ENCODE measurements around the gene C2orf74. TPM values are rescaled to one million over a fixed set of nuclear protein-coding genes. Genes with fewer than 3 reads are reported as not detected.
"Not testable (repeated sequence)": the region's sequence is repeated elsewhere in the genome, so short reads cannot be mapped to it uniquely, and the experiment has no call there.

The C2orf74 gene
- total RNA-seq, 4 donors from 2014 or later, result 18.7 to 43.2 (median 33.2) TPM

- intact Hi-C loops (cut with DNase I), result no loop called here
- Histone ChIP-seq H3K36me3 (no peaks in the 10 kb centered on the region), H3K9me3 (no peaks in the 10 kb centered on the region), H3K4me3 (no peak overlapping the region), H3K27me3 (no peaks in the 10 kb centered on the region), H3K4me1 (peaks cover 6 to 16% (median 11%) of the 10 kb centered on the region in 4 donors), H3K27ac (replicated peaks in 1 of 4) (no peak overlapping the region)
- 100% methylated on average over 1 of the region's 1 CpG for WGBS
- DNase-seq (ENCODE audit: extremely low spot score), result no peak
- TF ChIP-seq EP300 (IDR thresholded peaks at IDR 0.05) (no peak), POLR2A (IDR thresholded peaks at IDR 0.05; ENCODE audit: low read depth) (no peak), POLR2AphosphoS5 (IDR thresholded peaks at IDR 0.05) (no peak)
- TF ChIP-seq, protein P1, sequence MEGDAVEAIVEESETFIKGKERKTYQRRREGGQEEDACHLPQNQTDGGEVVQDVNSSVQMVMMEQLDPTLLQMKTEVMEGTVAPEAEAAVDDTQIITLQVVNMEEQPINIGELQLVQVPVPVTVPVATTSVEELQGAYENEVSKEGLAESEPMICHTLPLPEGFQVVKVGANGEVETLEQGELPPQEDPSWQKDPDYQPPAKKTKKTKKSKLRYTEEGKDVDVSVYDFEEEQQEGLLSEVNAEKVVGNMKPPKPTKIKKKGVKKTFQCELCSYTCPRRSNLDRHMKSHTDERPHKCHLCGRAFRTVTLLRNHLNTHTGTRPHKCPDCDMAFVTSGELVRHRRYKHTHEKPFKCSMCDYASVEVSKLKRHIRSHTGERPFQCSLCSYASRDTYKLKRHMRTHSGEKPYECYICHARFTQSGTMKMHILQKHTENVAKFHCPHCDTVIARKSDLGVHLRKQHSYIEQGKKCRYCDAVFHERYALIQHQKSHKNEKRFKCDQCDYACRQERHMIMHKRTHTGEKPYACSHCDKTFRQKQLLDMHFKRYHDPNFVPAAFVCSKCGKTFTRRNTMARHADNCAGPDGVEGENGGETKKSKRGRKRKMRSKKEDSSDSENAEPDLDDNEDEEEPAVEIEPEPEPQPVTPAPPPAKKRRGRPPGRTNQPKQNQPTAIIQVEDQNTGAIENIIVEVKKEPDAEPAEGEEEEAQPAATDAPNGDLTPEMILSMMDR (IDR thresholded peaks at IDR 0.05), result no peak
Observed at GRCh38 chr2:61141151-61141550, 20.8 kb upstream of the C2orf74 start.

- 3% methylated on average over 29 of the region's 31 CpGs for WGBS
Observed at GRCh38 chr2:61144697-61145268, 17.2 kb upstream of the C2orf74 start.

DNA sequence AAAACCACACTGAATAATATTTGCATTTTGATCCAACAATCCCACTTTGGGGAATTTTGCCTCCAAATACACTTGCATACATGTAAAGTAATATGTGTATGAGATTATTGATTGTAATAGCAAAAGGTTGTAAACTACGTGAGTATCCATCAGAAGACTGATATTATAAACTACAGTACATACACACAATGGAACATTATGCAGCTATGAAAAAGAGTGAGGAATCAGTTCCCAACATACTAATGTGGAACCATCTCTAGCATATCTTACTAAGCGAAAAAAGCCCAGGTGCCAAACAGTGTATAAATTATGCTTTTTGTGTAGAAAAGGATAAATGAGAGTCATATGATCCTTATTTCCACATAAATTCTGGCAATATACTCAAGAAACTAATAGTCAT is 16.0 kb upstream of the C2orf74 start:
- H3K36me3 ChIP-seq, result peaks cover 0 to 28% (median 18%) of the 10 kb centered on the region in 4 donors
- H3K27me3 ChIP-seq, result no peaks in the 10 kb centered on the region
- H3K4me3 ChIP-seq, result peak overlapping the region in 2 of 4 donors; percentile 49 to 59
- H3K9me3 ChIP-seq, result no peaks in the 10 kb centered on the region
- peaks cover 8 to 16% (median 13%) of the 10 kb centered on the region in 4 donors for H3K4me1 ChIP-seq
- intact Hi-C loops (cut with DNase I), result no loop called here
- peak overlapping the region in 3 of 4 donors; percentile 75 to 86 (median 80) for H3K27ac ChIP-seq (replicated peaks in 1 of 4)
- TF ChIP-seq EP300 (IDR thresholded peaks at IDR 0.05), result no peak
- TF ChIP-seq, protein P1 (IDR thresholded peaks at IDR 0.05), result no peak
- no peak for TF ChIP-seq POLR2A (IDR thresholded peaks at IDR 0.05; ENCODE audit: low read depth)
- TF ChIP-seq POLR2AphosphoS5 (IDR thresholded peaks at IDR 0.05), result no peak
- 98% methylated on average over 2 of the region's 2 CpGs for WGBS
- no peak for DNase-seq (ENCODE audit: extremely low spot score)

More at GRCh38 chr2:61144697-61145268, 17.2 kb upstream of the C2orf74 start:
- DNase-seq (ENCODE audit: extremely low spot score), result peak; percentile 97
- peaks cover 0 to 16% (median 11%) of the 10 kb centered on the region in 4 donors for H3K36me3 ChIP-seq
- peak overlapping the region; percentile 49 to 62 (median 60) for H3K4me3 ChIP-seq
- H3K9me3 ChIP-seq, result no peaks in the 10 kb centered on the region
- H3K27me3 ChIP-seq, result no peaks in the 10 kb centered on the region
- intact Hi-C loops (cut with DNase I), result no loop called here
- peaks cover 8 to 16% (median 13%) of the 10 kb centered on the region in 4 donors for H3K4me1 ChIP-seq
- TF ChIP-seq POLR2A (IDR thresholded peaks at IDR 0.05; ENCODE audit: low read depth), result peak; percentile 29
- TF ChIP-seq, protein P1 (IDR thresholded peaks at IDR 0.05), result peak in 2 of 3 experiments; percentile 10 to 12
- peak; percentile 91 to 97 for TF ChIP-seq POLR2AphosphoS5 (IDR thresholded peaks at IDR 0.05)
- no peak for TF ChIP-seq EP300 (IDR thresholded peaks at IDR 0.05)
- H3K27ac ChIP-seq (replicated peaks in 1 of 4), result peak overlapping the region; percentile 75 to 86 (median 80)

- intact Hi-C loops (cut with DNase I); H3K27me3 ChIP-seq; H3K9me3 ChIP-seq; DNase-seq (ENCODE audit: extremely low spot score); H3K27ac ChIP-seq (replicated peaks in 1 of 4); H3K4me3 ChIP-seq: not testable (repeated sequence)
- Histone ChIP-seq H3K4me1 (peaks cover 8 to 16% (median 13%) of the 10 kb centered on the region in 4 donors), H3K36me3 (peaks cover 0 to 37% (median 22%) of the 10 kb centered on the region in 4 donors)
- WGBS, result 99% methylated on average over 5 of the region's 5 CpGs
Observed at GRCh38 chr2:61148091-61148490, 13.9 kb upstream of the C2orf74 start.

GRCh38 chr2:61149074-61149473 is 12.9 kb upstream of the C2orf74 start:
- H3K4me1 ChIP-seq, result peaks cover 8 to 14% (median 12%) of the 10 kb centered on the region in 4 donors
- WGBS, result 83% methylated on average over 6 of the region's 6 CpGs
- DNase-seq (ENCODE audit: extremely low spot score), result no peak
- no peaks in the 10 kb centered on the region for H3K9me3 ChIP-seq
- intact Hi-C loops (cut with DNase I), result no loop called here
- H3K4me3 ChIP-seq, result no peak overlapping the region
- H3K27ac ChIP-seq (replicated peaks in 1 of 4), result no peak overlapping the region
- peaks cover 0 to 37% (median 22%) of the 10 kb centered on the region in 4 donors for H3K36me3 ChIP-seq
- H3K27me3 ChIP-seq, result no peaks in the 10 kb centered on the region
- TF ChIP-seq POLR2AphosphoS5 (IDR thresholded peaks at IDR 0.05), result no peak
- no peak for TF ChIP-seq POLR2A (IDR thresholded peaks at IDR 0.05; ENCODE audit: low read depth)
